Muscle of leg (tissue), 11 donors: ENCODE data around the gene DPY30. TPM values are rescaled to one million over a fixed set of nuclear protein-coding genes. Genes with fewer than 3 reads are reported as not detected.
"Not testable (repeated sequence)": the region's sequence is repeated elsewhere in the genome, so short reads cannot be mapped to it uniquely, and the experiment has no call there.

Experiments used
- DNase-seq: peaks from one replicate; pipeline ENCODE4 v3.0.0; 2013
- H3K27ac ChIP-seq: one replicate; pipeline ENCODE4 v1.5.1; 2013; ENCODE audit warnings: mild to moderate bottlenecking, low read length, control low read depth
- H3K27me3 ChIP-seq: one replicate; pipeline ENCODE4 v1.6.1; 2013; ENCODE audit warnings: low read length; ENCODE audit not compliant: control insufficient read depth, insufficient read depth
- H3K36me3 ChIP-seq: one replicate; pipeline ENCODE4 v1.6.1; 2013; ENCODE audit warnings: low read length; ENCODE audit not compliant: control insufficient read depth, insufficient read depth
- H3K4me1 ChIP-seq: one replicate; pipeline ENCODE4 v1.6.1; 2013; ENCODE audit warnings: low read length; ENCODE audit not compliant: control insufficient read depth, insufficient read depth
- H3K4me3 ChIP-seq: one replicate; pipeline ENCODE4 v1.5.1; 2013; ENCODE audit warnings: low read length, control low read depth
- H3K9me3 ChIP-seq: replicated peaks from 2 replicates; pipeline ENCODE4 v1.6.1; 2013; ENCODE audit warnings: low read depth, low read length; ENCODE audit not compliant: control insufficient read depth
- WGBS: methylation state at CpG from one replicate; pipeline ENCODE4 v1.1.5; 2013; ENCODE audit warnings: missing lambda C conversion rate; ENCODE audit not compliant: insufficient coverage; 5-methylcytosine and 5-hydroxymethylcytosine counted together
- polyA plus RNA-seq, 8 donors: library from polyadenylated mRNA; unstranded; fragments of 120-200 nt; gene quantifications; one replicate each; pipeline versions ENCODE4 v1.2.1 to v1.2.3, GENCODE V29; 2013; ENCODE audit warnings: inconsistent platforms in 1 of 8, low replicate concordance in 1 of 8; ENCODE audit not compliant: insufficient read length in 8 of 8, insufficient read depth in 1 of 8
- total RNA-seq: library from RNA; stranded (reverse); fragments of 120-200 nt; gene quantifications from one replicate; pipeline ENCODE4 v1.2.4, GENCODE V29; 2013

The DPY30 gene
- total and polyA plus RNA-seq, 9 donors = 37.7 to 47.5 (median 45.0) TPM

DNA sequence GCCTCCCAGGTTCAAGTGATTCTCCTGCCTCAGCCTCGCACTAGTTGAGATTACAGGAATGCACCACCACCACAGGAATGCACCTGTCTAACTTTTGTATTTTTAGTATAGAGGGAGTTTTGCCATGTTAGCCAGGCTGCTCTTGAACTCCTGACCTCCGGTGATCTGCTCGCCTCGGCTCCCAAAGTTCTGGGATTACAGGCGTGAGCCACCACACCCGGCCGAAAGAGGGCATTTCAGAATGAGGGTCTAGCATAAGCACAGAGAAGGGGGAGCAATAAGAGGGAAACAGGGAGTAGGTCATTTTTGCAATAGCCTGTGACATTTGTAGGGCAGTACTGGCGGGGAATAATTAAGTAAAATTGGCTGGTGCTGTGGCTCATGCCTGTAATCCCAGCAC, 21.8 kb upstream of the DPY30 start:
- Histone ChIP-seq H3K9me3 (no peaks in the 10 kb centered on the region), H3K36me3 (peaks cover 4% of the 10 kb centered on the region), H3K4me3 (no peak overlapping the region), H3K27ac (no peak overlapping the region), H3K27me3 (no peaks in the 10 kb centered on the region), H3K4me1 (peaks cover 3% of the 10 kb centered on the region)
- 92% methylated on average over 7 of the region's 8 CpGs for WGBS
- DNase-seq = no peak

- Histone ChIP-seq H3K9me3 (no peaks in the 10 kb centered on the region), H3K27ac (no peak overlapping the region), H3K27me3 (no peaks in the 10 kb centered on the region), H3K36me3 (no peaks in the 10 kb centered on the region), H3K4me1 (peaks cover 3% of the 10 kb centered on the region), H3K4me3 (no peak overlapping the region)
- DNase-seq = no peak
- no CpG with 5 or more reads among the region's 2 CpGs for WGBS
Observed at GRCh38 chr2:32060266-32060665, 20.7 kb upstream of the DPY30 start.

GRCh38 chr2:32058130-32058529, 18.5 kb upstream of the DPY30 start:
- Histone ChIP-seq H3K36me3 (no peaks in the 10 kb centered on the region), H3K27ac (no peak overlapping the region), H3K9me3 (no peaks in the 10 kb centered on the region), H3K4me3 (no peak overlapping the region), H3K27me3 (no peaks in the 10 kb centered on the region), H3K4me1 (peaks cover 3% of the 10 kb centered on the region)
- no CpG with 5 or more reads among the region's 2 CpGs for WGBS
- no peak for DNase-seq

- H3K4me3 ChIP-seq, H3K27ac ChIP-seq, H3K4me1 ChIP-seq, H3K9me3 ChIP-seq, H3K36me3 ChIP-seq, H3K27me3 ChIP-seq, DNase-seq: not testable (repeated sequence)
- no CpG with 5 or more reads among the region's 3 CpGs for WGBS
Observed at GRCh38 chr2:32054583-32054982, 15.0 kb upstream of the DPY30 start.

GRCh38 chr2:32051836-32052439, 12.3 kb upstream of the DPY30 start:
- 92% methylated on average over 2 of the region's 11 CpGs for WGBS

GRCh38 chr2:32043561-32043960, 4.0 kb upstream of the DPY30 start:
- Histone ChIP-seq H3K4me3 (no peak overlapping the region), H3K27ac (no peak overlapping the region), H3K36me3 (no peaks in the 10 kb centered on the region), H3K4me1 (peaks cover 3% of the 10 kb centered on the region), H3K9me3 (no peaks in the 10 kb centered on the region), H3K27me3 (no peaks in the 10 kb centered on the region)
- DNase-seq = no peak
- WGBS = no CpG with 5 or more reads among the region's 7 CpGs

More at GRCh38 chr2:32051836-32052439, 12.3 kb upstream of the DPY30 start:
- no peaks in the 10 kb centered on the region for H3K9me3 ChIP-seq
- no peak overlapping the region for H3K4me3 ChIP-seq
- H3K27ac ChIP-seq = no peak overlapping the region
- H3K36me3 ChIP-seq = no peaks in the 10 kb centered on the region
- no peak for DNase-seq
- no peaks in the 10 kb centered on the region for H3K27me3 ChIP-seq
- H3K4me1 ChIP-seq = no peaks in the 10 kb centered on the region

DNA sequence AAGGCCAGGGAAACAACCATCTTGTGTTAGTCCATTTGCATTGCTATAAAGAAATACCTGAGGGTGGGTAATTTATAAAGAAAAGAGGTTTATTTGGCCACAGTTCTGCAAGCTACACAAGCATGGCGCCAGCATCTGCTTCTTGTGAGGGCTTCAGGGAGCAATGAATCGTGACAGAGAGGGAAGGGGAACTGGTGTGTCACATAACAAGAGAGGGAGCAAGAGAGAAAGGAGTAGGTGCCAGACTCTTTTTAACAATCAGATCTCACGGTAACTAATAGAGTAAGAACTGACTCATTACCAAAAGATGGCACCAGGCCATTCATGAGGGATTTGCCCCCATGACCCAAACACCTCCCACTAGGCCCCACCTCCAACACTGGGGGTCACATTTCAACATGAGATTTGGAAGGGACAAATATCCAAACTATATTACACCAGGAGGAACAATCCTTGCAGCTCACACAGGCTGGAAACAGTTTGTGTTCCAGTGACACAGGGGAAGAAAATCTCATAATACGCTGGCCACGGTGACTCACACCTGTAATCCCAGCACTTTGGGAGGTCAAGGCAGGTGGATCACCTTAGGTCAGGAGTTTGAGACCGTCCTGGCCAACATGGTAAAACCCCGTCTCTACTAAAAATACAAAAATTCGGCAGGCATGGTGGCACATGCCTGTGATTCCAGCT, 5.3 kb downstream of the DPY30 start:
- WGBS = 92% methylated on average over 5 of the region's 8 CpGs
- peaks cover 28% of the 10 kb centered on the region for H3K36me3 ChIP-seq

DNA sequence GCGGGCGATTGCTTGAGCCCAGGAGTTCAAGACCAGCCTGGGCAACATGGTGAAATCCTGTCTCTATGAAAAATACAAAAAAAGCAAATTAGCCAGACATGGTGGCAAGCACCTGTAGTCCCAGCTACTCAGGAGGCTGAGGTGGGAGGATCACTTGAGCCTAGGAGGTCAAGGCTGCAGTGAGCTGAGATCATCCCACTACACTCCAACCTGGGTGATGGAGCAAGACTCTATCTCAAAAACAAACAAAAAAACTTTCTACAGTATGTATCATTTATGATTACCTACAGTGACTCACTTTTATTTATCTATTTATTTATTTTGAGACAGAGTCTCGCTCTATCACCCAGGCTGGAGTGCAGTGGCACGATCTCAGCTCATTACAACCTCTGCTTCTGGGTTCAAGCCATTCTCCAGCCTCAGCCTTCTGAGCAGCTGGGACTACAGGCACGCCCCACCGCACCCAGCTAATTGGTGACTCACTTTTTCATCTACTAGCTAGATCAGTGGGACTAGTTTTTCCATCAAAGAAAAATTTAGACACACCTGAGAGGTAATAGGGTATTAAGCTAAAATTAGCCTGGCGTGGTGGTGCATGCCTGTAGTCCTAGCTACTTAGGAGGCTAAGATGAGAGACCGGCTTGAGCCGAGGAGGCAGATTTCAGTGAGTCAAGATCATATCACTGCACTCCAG, 20.7 kb downstream of the DPY30 start:
- H3K4me3 ChIP-seq, DNase-seq, H3K27me3 ChIP-seq, H3K4me1 ChIP-seq, H3K27ac ChIP-seq, H3K9me3 ChIP-seq: not testable (repeated sequence)
- H3K36me3 ChIP-seq = peaks cover 40% of the 10 kb centered on the region
- 94% methylated on average over 2 of the region's 9 CpGs for WGBS

More for the DNA sequence above, 5.3 kb downstream of the DPY30 start:
- H3K4me1 ChIP-seq, DNase-seq, H3K4me3 ChIP-seq, H3K27me3 ChIP-seq, H3K27ac ChIP-seq, H3K9me3 ChIP-seq: not testable (repeated sequence)

GRCh38 chr2:32012872-32013271, 26.7 kb downstream of the DPY30 start:
- no peak for DNase-seq
- H3K27ac ChIP-seq = no peak overlapping the region
- no peaks in the 10 kb centered on the region for H3K27me3 ChIP-seq
- WGBS = no CpG with 5 or more reads among the region's 1 CpG
- no peaks in the 10 kb centered on the region for H3K9me3 ChIP-seq
- H3K36me3 ChIP-seq = peaks cover 12% of the 10 kb centered on the region
- peaks cover 6% of the 10 kb centered on the region for H3K4me1 ChIP-seq
- H3K4me3 ChIP-seq = no peak overlapping the region

DNA sequence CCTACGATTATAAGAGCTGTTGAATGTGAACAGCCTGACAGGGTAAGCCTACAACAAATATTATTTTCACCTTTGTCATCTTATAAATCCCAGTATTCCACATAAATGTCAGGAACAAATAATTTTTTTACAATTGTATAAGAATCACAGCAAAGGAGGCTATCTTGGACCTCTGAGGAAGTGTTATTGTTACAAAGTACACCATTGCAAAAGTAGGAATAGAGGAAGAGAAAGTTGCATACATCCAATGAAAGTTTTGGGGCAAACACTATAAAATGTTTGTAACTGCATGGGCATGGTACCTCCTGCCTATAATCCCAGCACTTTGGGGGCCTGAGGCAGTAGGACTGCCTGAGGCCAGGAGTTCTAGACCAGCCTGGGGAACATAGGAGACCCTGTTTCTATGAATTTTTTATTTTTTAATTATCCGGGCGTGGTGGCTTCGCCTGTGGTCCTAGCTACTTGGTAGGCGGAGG, 28.1 kb downstream of the DPY30 start:
- 94% methylated on average over 4 of the region's 5 CpGs for WGBS
- H3K27ac ChIP-seq = peak overlapping the region; percentile 89
- peaks cover 6% of the 10 kb centered on the region for H3K4me1 ChIP-seq
- H3K9me3 ChIP-seq = no peaks in the 10 kb centered on the region
- H3K36me3 ChIP-seq = peaks cover 10% of the 10 kb centered on the region
- peak overlapping the region; percentile 57 for H3K4me3 ChIP-seq
- no peaks in the 10 kb centered on the region for H3K27me3 ChIP-seq
- DNase-seq = peak; percentile 21
